ENCODE results near the gene BLOC1S3.

Gene BLOC1S3

GRCh38 chr19:45162608-45163143, 15.9 kb upstream of the BLOC1S3 start:
- DNase-seq: no peak

DNA sequence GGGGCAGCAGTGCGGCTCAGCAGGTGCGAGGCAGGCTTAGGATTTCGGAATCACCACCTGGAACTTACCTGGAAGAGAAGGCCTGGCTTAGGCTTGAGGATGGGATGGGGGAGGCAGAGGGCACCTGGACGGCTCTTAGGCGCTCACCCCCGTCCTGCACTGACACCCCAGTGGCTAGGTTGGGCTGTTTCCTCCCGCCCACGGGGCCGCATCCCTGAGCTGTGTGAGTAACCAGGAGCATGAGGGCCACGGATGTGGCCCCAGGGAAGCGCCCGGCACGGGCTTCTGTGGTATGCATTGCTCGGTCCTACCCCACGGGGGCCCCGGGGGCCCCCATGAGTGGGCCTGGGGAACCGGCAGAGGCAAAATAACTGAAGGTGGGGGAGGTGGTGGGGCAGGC, 15.4 kb upstream of the BLOC1S3 start:
- no peak for DNase-seq

GRCh38 chr19:45163751-45164460, 14.7 kb upstream of the BLOC1S3 start:
- no peak for DNase-seq

DNA sequence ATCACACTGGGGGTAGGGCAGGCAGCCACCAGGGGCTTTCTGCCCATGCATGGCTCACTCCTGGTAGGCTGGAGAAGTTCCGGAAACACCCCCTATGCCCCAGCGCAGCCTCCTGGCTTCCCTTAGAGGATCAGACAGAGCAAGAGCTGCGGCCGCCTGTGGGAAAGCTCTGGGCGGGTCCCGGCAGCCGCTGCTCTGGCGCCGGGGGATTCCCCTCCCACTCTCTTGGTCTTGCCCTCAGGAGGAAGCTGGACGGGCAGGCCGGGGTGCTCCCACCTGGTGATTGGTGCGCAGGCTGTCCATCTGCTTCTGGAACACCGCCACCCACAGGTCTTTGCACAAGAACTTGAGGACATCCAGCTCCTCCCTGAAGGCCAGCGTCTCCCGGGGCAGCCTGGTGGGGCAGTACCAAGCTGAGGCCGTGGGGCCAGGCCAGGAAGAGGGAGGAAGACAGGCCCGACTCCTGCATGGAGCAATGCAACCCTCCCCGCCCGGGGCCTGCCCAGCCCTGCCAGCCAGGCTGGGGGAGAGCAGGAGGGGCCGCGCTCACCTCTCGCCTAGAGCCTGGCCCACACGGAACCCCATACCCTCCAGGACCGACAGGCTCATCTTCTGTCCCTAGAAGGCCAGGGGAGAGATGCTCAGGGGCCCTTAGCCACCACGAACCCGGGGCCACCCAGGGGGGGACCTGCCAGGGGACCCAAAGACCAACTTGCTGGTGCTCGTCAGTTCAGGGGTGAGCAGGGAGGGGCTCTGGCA, 13.8 kb upstream of the BLOC1S3 start:
- DNase-seq: peak; percentile 94

GRCh38 chr19:45166723-45167252, 11.8 kb upstream of the BLOC1S3 start:
- no peak for DNase-seq

DNA sequence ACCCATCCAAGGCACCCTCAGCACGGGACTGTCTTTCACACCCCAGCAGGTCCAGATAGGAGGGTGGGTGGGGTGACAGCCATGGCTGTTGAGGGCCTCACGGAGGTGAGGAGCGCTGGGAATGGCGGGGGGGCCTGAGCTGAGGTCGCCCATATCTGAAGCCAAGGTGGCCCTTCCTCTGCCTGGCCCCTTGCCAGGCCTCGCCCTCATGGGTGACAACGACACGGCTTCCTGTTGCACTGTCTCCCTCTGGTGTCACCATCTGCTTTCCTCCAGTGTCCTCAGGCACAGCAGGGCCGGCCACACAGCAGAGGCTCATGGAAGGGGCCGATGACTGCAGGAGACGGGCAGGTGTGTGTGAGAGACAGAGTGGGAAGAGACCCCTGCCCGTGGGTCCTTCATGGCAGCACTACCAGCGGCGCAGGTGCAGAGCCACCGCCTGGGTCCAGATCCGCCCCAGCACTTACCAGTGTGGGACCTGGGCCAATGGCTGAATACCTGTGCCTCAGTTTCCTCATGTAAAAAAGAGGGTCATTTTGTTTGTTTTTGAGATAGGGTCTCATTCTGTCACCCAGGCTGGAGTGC, 9.7 kb upstream of the BLOC1S3 start:
- no peak for DNase-seq

- no peak for DNase-seq
These were observed 9.0 kb upstream of the BLOC1S3 start for GRCh38 chr19:45169602-45170001.

DNA sequence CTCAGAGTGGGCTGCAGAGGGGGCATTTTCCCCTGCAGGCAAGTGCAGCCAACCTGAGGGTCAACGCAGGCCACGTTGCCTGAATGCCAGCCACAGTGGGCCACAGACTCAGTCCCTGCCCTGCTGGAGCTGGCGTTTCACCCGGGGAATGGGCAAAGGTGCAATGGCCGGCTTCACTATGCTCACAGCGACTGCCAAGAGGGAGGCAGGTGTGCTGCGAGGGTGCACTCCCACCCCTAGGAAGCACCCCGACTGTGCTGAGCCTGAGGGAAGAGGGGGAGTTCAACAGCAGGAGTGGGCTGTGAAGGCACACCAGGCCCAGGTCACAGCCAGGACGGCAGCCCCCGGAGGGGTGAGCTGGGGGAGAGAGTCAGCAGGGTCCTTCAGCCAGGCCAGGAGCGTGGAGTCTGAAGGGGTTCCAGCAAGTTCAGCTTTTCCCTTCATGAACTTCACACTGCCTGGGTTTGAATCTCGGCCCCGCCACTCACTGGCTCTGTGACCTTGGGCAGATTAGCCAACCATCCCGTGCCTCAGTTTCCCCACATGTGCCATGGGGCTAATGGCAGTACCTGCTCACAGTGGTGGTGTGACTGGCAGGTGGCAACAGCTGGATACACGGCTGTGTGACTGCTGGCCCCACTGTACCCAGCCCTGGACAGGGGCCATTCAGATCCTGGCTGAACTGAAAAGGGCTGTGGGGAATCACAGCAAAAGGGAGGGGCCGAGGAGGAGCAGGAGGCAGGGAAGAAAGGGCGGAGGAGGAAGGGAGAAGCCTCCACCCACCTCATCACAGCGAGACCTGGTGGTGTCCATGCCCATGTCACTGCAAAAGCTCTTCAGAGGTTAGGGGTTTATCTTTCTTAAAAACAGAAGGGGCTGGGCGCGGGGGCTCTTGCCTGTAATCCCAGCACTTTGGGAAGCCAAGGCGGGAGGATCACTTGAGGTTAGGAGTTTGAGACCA, 8.2 kb upstream of the BLOC1S3 start:
- DNase-seq: no peak

GRCh38 chr19:45171211-45171623, 7.4 kb upstream of the BLOC1S3 start:
- no peak for DNase-seq

GRCh38 chr19:45172173-45172572, 6.4 kb upstream of the BLOC1S3 start:
- no peak for DNase-seq

DNA sequence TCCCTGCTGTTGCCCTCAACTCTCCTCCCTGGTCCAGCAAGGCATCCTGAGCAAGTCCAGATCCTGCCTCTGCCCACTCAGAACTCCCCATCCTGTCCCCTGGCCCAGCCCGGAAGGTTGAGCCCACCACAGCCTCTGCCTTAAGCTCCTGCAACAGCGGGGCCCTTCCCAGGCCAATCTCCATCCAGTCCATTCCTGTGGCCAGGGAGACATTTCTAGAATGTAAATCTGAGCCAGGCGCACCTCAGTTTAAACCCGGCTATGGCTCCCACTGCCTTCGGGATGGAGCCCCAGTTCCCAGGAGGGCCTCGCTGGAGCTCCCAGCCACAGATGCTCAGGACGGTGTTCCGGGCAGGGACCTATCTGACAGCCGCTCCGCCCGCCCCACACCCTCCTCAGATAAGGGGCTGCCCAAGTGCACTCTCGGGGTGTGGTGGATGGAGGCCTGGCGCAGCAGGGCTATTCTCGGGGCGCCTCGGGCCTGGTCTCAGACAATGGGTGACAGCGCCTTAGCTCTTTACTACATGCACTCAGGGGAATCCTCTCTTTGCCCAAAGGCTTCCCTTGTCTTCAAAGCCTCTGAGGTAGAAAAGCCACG, 5.9 kb upstream of the BLOC1S3 start:
- no peak for DNase-seq

DNA sequence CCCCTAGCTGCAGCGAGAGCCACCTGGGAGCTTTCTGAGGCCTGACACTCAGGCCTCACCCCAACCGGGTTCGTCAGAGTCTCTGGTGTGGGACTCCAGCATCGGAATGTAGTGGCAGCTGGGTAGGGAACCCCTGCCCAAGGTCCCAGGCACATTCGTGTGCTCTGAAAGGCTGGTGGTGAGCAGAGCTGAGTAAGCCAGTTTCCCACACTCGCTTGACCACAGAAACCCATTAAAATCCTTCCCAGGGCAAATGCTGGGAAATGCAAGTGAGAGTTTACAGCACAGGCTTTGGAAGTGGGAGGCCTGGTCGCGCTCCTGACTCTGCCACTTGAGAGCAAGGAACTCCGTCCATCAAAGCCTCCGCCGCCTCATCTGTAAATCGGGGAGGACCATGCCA, 4.8 kb upstream of the BLOC1S3 start:
- DNase-seq: no peak

DNA sequence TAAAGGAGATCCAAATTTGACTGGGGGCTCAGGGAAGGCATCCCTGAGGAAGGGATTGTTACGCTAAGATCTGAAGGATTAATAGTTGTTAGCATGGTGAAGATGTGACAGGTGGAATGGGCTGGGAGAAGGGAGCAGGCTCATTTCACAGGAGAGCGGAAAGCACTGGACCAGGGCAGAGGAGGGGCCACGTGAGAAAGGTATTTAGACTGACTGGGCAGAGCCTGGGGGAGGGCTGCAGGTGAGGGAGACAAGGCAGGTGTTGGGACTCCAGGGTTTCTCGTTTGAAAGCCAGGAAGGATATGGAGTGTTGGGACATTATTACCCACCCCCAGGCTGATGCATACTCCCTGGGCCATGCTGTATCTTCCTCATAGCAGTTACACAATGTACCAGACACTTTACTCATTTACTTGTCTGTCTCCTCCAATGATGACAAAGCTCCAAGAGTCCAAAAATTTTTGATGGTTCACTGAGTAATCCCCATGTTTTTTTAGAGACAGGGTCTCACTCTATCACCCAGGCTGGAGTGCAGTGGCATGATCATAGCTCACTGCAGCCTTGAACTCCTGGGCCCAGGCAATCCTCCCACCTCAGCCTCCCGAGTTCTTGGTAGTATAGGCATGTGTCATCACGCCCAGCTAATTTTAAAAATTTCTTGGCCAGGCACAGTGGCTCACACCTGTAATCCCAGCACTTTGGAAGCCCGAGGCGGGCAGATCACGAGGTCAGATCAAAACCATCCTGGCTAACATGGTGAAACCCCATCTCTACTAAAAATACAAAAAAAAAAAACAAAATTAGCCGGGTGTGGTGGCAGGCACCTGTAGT, 2.9 kb upstream of the BLOC1S3 start:
- no peak for DNase-seq

GRCh38 chr19:45177817-45178261, 745 bp upstream of the BLOC1S3 start, which contains the start of gene TRAPPC6A:
Gene TRAPPC6A, minus strand, starts transcription at chr19:45178237. Its CDS starts 19 bp downstream, at chr19:45178218.
- peak; percentile 59 for DNase-seq

GRCh38 chr19:45179072-45179891, 698 bp downstream of the BLOC1S3 start:
- no peak for DNase-seq

DNA sequence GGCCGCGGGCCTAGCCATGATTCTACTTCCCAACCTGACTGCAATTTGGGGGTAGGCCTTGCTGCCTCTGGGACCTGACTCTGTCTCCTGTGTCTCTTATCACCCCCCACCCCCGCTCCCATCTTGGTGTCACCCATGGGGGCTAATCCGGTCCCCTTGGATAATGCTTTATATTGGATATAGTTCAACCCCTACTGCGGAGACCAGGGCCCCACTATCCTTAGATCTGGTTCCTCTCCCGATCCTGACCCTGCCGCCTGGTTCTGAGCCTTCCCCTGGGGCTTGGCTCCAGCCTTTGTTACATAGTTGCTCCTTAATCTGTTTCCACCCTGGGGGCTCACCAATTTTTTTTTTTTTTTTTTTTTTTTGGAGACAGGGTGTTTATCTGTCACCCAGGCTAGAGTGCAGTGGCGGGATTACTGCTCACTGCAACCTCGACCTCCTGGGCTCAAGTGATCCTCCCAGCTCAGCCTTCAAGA, 1.3 kb downstream of the BLOC1S3 start:
- DNase-seq: no peak

- no peak for DNase-seq
These were observed 2.4 kb downstream of the BLOC1S3 start for GRCh38 chr19:45180936-45181335.

DNA sequence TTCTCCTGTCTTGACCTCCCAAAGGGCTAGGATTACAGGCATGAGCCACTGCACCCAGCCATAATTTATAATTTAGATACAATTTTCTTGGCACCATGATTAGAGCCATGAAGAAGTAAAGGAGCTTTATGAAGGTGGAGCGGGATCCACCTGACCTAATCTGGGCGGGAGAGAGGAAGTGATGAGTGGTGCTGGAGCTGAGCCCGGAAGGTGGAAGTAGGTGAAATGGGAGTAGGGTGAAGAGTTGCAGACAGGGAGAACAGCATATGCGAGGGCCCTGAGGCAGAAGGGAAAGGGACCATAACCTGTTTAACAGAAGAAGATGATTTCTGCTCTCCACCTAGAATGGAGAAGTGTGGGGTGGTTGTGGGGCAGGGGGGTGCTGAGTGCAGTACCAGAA, 4.2 kb downstream of the BLOC1S3 start:
- peak; percentile 15 for DNase-seq

- no peak for DNase-seq
These were observed 5.5 kb downstream of the BLOC1S3 start for GRCh38 chr19:45184115-45184514.
